ENCODE data around the gene SFT2D2. TPM values are rescaled to one million over a fixed set of nuclear protein-coding genes. Genes with fewer than 3 reads are reported as not detected.
"Not testable (repeated sequence)": the region's sequence is repeated elsewhere in the genome, so short reads cannot be mapped to it uniquely, and the experiment has no call there.

SFT2D2 gene
- total RNA-seq: 10 to 100 TPM; 41.4 to 41.9 TPM

GRCh38 chr1:168225476-168226190 is at the start of gene SFT2D2:
SFT2D2 (plus strand) TSS chr1:168226004; CDS start chr1:168226080, 76 bp downstream.
- ChIA-PET POLR2A (interaction anchor here (0.7 to 1.8 kb wide), 5 partner anchors 9 to 290 kb away, joined by 4 read pairs; partner anchors contain the start of gene TIPRL), CTCF (interaction anchor here (0.7 to 3.6 kb wide), 3 partner anchors 9 to 289 kb away, joined by 3 to 23 read pairs (median 3); partner anchors contain the start of genes DCAF6 and MPC2)

- POLR2A ChIA-PET: interaction anchor here (0.8 kb wide), 1 partner anchor 48 kb away, joined by 4 read pairs; the partner anchor contains the start of gene SFT2D2
- CTCF ChIA-PET: interaction anchor here (0.7 kb wide), 1 partner anchor 165 kb away, joined by 3 read pairs; no protein-coding TSS in a partner anchor
Measured at GRCh38 chr1:168178227-168178637, 47.6 kb upstream of the SFT2D2 start.

GRCh38 chr1:168178638-168179437 is 47.0 kb upstream of the SFT2D2 start, which contains the start of gene TIPRL:
TIPRL (plus strand) TSS chr1:168178962; CDS start chr1:168179078, 116 bp downstream.
- ChIA-PET CTCF (interaction anchor here (0.7 kb wide), 1 partner anchor 164 kb away, joined by 3 read pairs; no protein-coding TSS in a partner anchor), POLR2A (interaction anchor here (0.8 kb wide), 1 partner anchor 47 kb away, joined by 4 read pairs; the partner anchor contains the start of gene SFT2D2)

GRCh38 chr1:168179438-168180147 is 46.2 kb upstream of the SFT2D2 start:
- POLR2A ChIA-PET: interaction anchor here (1.2 kb wide), 1 partner anchor 55 kb away, joined by 3 read pairs; no protein-coding TSS in a partner anchor
- CTCF ChIA-PET: no interaction called here

- POLR2A ChIA-PET: interaction anchor here (1.2 kb wide), 1 partner anchor 55 kb away, joined by 3 read pairs; no protein-coding TSS in a partner anchor
- CTCF ChIA-PET: no interaction called here
Measured at GRCh38 chr1:168180148-168180524, 45.7 kb upstream of the SFT2D2 start.

GRCh38 chr1:168181063-168181720 is 44.6 kb upstream of the SFT2D2 start:
- POLR2A ChIA-PET: interaction anchor here (1.5 kb wide), 1 partner anchor 45 kb away, joined by 4 read pairs; the partner anchor contains the start of gene SFT2D2
- CTCF ChIA-PET: interaction anchor here (0.5 kb wide), 1 partner anchor 44 kb away, joined by 3 read pairs; no protein-coding TSS in a partner anchor

- ChIA-PET POLR2A (no interaction called here), CTCF (no interaction called here)
Measured at GRCh38 chr1:168187177-168187576, 38.6 kb upstream of the SFT2D2 start.

- CTCF ChIA-PET: no interaction called here
- POLR2A ChIA-PET: no interaction called here
Measured at GRCh38 chr1:168190403-168190802, 35.4 kb upstream of the SFT2D2 start.

- CTCF ChIA-PET: no interaction called here
- POLR2A ChIA-PET: no interaction called here
Measured at GRCh38 chr1:168195199-168196135, 30.3 kb upstream of the SFT2D2 start.

GRCh38 chr1:168199056-168199455 is 26.7 kb upstream of the SFT2D2 start:
- ChIA-PET POLR2A (no interaction called here), CTCF (no interaction called here)

GRCh38 chr1:168202941-168203654 is 22.7 kb upstream of the SFT2D2 start:
- POLR2A ChIA-PET: no interaction called here
- CTCF ChIA-PET: no interaction called here

GRCh38 chr1:168206111-168206510 is 19.7 kb upstream of the SFT2D2 start:
- ChIA-PET POLR2A (no interaction called here), CTCF (interaction anchor here (0.7 kb wide), 1 partner anchor 1467 kb away, joined by 4 read pairs; no protein-coding TSS in a partner anchor)

GRCh38 chr1:168207673-168208072 is 18.1 kb upstream of the SFT2D2 start:
- POLR2A ChIA-PET, CTCF ChIA-PET: not testable (repeated sequence)

GRCh38 chr1:168210312-168210711 is 15.5 kb upstream of the SFT2D2 start:
- ChIA-PET POLR2A (no interaction called here), CTCF (no interaction called here)

GRCh38 chr1:168213349-168213748 is 12.5 kb upstream of the SFT2D2 start:
- ChIA-PET POLR2A (no interaction called here), CTCF (no interaction called here)

- ChIA-PET CTCF (no interaction called here), POLR2A (no interaction called here)
Measured at GRCh38 chr1:168216171-168216570, 9.6 kb upstream of the SFT2D2 start.

GRCh38 chr1:168217664-168218063 is 8.1 kb upstream of the SFT2D2 start:
- POLR2A ChIA-PET: no interaction called here
- CTCF ChIA-PET: no interaction called here

GRCh38 chr1:168218658-168219057 is 7.1 kb upstream of the SFT2D2 start:
- ChIA-PET CTCF (no interaction called here), POLR2A (no interaction called here)

Data from activated CD8-positive, alpha-beta memory T cell treated with anti-CD3 and anti-CD28 coated beads for 36 hours (primary cell).